NCI-H2196 treated with DMSO at 0.1 percent for 48 hours (cell line): ENCODE measurements around the gene TMEM141.

ENCODE experiments used
- DNase-seq: peaks from one replicate; lab custom pipeline; 2025; ENCODE audit not compliant: unreplicated experiment; lab: John Stamatoyannopoulos, UW

The TMEM141 gene

GRCh38 chr9:136808075-136808805 is 17.1 kb downstream of the TMEM141 start:
- DNase-seq = no peak

DNA sequence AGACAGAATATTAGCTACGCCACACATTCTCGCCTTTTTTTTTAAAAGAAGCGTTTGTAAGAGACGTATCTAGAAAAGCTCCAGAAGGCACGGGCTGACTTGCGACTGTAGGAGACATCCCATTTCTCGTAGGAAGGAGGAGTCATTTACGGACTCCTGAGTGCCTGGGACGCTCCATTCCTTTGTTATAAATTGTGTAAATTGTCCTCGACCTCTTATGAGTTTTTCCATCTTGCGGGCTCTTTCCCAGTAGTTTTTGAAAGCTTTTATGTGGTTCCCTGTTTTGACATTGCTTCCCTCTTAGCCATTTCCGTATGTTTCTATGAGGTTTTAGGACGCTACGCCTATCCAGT is 17.6 kb downstream of the TMEM141 start:
- no peak for DNase-seq

DNA sequence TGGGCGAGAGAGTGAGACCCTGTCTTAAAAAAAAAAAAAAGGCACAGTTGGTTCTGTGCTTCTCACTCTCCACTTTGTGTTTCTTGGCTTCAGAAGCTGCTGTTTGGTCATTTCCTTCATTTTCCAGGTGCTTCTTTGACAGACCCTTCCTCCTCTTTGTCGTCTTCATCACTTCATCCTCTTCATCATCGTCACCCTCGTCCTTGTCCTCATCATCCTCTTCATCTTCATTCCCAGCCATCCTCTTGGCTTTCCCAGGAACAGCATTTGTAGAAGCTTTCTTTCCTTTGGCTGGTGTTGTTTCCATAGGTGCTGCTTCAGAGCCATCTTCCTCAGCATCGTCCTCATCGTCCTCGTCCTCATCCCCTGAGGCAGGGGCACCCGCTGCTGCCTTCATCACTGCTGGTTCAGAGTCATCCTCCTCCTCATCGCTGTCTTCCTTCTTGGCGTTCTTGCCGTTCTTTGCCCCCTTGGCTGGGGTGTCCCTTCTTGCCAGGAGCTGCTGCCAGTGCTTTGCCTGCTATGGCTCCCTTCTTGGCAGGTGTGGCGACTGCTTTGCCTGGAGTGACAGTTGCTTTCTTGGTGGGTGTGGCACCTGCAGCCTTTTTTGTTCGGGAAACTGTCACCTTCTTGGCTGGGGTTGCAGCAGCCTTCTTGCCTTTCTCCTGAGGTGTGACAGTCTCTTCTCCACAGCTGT is 23.7 kb downstream of the TMEM141 start:
- no peak for DNase-seq

- DNase-seq = no peak
Observed at GRCh38 chr9:136815422-136815782, 24.3 kb downstream of the TMEM141 start.

GRCh38 chr9:136820971-136821825 is 30.1 kb downstream of the TMEM141 start:
- no peak for DNase-seq

- no peak for DNase-seq
Observed at GRCh38 chr9:136821826-136822544, 30.8 kb downstream of the TMEM141 start.

DNA sequence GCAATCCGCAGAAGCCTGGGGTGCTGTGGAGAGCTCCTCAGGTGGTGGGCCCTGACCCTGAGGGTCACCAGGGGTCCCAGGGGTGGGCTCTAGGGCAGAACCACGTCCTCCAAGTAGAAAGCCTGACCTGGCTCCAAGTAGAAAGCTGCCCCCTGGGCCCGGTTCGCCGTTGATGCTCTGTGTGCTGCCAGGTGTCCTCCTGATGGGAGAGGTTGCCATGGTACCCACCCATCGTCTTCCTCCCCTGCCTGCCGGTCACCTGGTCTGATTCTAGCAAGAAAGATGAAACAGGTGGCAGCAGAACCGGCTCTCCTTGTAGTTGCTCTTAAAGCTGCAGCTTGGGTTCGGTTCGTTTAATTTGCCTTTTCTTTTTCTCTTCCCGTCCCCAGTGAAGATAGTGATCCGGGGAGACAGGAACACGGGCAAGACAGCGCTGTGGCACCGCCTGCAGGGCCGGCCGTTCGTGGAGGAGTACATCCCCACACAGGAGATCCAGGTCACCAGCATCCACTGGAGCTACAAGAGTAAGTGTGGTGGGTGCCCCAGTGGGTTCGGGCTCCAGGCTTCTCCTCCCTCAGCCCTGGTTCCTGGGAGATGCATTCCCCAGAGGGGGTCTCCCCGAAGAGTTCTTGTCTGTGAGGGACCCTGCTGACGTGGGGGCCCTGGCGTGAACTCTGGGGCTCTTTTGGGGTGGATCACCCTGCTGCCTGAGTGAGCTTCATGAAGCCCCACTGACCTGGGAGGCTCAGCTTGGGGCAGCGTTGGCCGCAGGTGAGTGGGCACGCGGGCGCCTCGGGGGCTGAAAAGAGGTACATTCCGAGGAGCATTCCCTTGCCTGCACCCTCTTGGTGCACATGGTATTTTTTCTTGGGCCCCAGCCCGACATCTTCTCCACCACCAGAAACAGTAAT is 32.2 kb downstream of the TMEM141 start:
- no peak for DNase-seq

GRCh38 chr9:136824496-136825225 is 33.5 kb downstream of the TMEM141 start:
- no peak for DNase-seq

DNA sequence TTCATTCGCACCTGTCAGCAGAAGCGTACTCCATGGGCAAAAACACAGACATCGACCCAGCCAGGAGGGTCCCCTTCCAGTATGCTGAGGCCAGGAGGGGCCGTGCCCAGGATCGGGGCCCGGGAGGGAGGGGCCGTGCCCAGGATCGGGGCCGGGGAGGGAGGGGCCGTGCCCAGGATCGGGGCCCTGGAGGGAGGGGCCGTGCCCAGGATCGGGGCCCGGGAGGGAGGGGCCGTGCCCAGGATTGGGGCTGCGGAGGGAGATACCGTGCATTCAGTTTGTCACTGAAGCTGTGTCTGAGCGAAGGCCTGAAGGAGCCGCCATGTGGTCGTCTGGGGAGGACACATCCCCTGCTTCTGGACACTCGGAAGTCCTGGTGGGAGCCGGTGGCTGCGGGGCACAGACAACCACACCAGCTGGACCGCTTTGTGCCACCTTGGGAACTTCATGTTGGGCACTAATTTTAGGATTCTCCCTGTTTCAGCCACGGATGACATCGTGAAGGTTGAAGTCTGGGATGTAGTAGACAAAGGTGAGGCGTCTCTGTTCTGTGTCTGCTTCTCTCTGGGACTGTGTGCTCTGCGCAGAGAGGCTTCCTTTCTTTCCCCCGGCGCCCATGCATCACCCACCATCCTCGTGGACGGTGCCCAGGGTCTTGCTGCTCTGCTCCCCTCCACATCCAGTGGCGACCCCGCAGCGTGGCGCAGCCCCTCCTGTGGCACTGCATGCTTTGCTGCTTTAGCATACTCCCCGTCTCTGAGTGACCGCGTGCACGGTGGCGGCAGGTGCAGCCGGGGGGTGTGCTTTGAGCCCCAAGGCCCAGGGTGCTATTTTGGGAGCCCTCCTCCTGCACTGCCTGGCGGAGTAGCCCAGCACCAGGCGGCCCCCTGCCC is 34.4 kb downstream of the TMEM141 start:
- DNase-seq = no peak

DNA sequence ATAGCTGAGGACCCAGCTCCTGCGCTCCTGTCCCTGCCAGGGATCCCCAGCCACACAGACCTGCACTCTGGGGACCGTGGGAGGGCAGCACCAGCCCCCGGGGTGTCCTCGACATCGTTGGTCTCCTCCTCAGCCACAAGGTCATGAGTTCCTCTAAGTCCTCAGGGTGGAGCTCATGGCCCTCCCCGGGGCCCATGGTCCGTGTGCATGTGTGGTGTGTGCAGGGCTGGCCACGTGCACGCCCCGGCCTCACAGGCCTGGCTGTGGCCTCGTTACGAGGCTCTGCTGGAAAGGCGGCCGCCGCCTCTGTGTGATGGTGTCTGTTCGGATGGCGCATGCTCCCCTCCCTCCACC is 35.0 kb downstream of the TMEM141 start:
- no peak for DNase-seq

- DNase-seq = no peak
Observed at GRCh38 chr9:136826703-136827582, 35.8 kb downstream of the TMEM141 start.

DNA sequence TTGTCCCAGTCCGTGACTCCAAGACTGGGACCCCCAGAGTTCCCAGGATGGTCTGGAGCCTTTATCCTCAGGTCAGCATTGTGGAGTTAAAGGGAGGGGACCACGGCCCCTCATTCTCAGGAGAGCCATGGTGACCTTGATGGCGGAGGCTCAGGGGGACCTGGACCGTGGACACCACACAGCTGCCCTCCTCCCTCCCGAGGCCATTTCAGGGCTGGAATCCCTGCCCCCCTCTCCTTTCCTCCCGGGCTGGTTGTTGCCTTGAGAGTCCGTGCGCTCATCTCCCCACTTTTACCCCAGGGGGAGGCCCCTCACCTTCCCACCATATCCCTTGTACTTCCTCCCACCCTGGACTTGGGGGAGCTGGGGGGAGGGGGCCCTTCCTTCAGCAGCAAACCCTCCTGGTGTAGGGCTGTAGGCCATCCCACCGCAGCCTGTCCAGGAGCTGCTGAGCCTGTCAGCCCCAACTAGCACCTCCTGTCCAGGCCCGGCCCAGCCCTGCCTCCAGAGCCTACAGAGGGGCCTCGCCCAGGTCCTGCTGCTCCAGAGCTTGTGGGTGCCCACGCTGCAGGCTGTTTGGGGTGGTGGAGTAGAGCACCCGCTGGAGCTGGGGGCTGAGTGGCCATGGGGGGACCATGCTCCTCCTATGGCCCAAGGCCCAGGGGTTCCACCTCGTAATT is 36.8 kb downstream of the TMEM141 start:
- no peak for DNase-seq

GRCh38 chr9:136828474-136829140 is 37.5 kb downstream of the TMEM141 start:
- no peak for DNase-seq

DNA sequence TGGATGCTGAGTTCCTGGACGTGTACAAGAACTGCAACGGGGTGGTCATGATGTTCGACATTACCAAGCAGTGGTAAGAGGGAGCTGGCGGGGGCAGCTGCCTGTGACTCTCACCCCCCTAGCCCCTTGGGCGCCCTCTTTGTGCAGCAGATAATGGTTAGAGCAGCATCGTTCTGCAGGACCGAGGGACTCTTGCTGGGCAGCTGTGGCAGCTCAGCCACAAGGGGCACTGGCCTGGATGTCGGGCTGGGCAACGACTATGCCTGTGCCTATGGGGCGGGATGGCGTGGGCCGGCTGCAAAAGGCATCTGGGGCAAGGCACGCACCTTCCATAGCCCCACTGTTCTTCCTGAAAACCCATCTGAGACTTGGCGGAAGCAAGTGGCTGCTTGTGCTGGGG is 38.3 kb downstream of the TMEM141 start:
- no peak for DNase-seq

DNA sequence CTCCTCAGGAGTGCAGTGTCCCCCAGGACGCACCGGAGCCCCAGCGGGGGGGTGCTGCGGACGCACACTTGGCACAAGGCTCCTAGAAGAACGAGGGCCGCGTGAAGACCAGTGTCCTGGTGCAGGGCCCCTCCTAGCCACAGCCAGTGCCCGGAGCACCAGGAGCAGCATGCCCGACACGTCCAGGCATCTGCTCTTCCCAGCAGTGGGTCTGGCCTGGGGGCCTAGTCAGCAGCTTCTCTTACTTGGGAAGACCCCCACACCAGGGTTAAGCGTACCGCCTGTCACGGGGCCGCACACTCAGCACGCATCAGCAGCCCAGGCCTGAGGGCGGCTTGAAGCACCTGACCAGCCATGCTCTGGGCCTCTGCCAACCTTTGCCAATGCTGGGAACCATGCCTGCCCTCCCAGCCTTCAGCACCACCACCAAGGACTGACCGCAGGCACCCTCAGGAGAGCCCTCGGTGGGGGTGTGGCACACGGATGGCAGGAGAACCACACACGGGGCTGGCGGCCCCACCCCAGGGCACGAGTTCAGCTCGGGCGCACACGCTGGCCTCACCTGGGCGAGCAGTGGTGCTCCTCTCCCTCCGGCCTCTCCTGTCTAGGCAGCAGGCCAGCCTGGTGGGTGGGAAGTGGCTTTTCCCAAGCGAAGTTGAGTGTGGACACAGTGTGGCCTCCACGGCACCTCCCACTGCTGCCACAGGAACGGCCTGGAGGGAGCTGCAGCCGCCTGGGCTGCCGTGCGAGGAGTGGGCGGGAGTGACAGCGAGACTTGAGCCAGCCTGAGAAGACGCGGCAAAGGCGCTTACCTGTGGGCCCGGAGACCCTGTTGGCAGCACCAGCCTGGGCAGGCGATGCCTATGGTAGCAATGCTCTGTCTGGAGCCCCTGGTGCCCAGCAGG is 39.1 kb downstream of the TMEM141 start:
- DNase-seq = no peak
